ENCODE results near the gene ALDOB. TPM values are rescaled to one million over a fixed set of nuclear protein-coding genes. Genes with fewer than 3 reads are reported as not detected.

ALDOB gene
- total RNA-seq, 1 donor from 2014 or later: not detected

DNA sequence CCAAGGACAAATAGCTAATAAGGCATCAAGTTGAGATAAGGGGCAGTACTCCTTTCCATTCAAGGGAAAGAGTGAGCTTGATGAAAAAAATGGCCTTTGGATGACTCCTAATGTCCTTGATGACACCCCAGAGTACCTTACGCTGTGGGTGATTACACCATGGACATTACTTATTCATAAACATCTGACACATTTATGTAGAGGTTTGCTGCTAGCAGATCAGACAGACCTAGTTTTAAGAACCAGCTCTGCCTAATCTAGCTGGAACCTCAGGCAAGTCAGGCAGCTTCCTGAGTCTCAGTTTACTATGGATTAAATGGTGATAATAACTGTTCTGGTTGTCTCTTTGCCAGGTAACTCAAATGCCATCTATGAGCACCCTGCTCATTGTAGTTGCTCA, 2.8 kb downstream of the ALDOB start:
- no peak overlapping the region for H3K27ac ChIP-seq
- no peak for TF ChIP-seq POLR2A (IDR thresholded peaks at IDR 0.05)
- TF ChIP-seq, protein P1, sequence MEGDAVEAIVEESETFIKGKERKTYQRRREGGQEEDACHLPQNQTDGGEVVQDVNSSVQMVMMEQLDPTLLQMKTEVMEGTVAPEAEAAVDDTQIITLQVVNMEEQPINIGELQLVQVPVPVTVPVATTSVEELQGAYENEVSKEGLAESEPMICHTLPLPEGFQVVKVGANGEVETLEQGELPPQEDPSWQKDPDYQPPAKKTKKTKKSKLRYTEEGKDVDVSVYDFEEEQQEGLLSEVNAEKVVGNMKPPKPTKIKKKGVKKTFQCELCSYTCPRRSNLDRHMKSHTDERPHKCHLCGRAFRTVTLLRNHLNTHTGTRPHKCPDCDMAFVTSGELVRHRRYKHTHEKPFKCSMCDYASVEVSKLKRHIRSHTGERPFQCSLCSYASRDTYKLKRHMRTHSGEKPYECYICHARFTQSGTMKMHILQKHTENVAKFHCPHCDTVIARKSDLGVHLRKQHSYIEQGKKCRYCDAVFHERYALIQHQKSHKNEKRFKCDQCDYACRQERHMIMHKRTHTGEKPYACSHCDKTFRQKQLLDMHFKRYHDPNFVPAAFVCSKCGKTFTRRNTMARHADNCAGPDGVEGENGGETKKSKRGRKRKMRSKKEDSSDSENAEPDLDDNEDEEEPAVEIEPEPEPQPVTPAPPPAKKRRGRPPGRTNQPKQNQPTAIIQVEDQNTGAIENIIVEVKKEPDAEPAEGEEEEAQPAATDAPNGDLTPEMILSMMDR (IDR thresholded peaks at IDR 0.05): no peak
- no peak for TF ChIP-seq POLR2AphosphoS5 (IDR thresholded peaks at IDR 0.05; ENCODE audit: insufficient read depth in 1 of 2, low read depth in 1 of 2)
- H3K4me1 ChIP-seq: no peaks in the 10 kb centered on the region
- no peaks in the 10 kb centered on the region for H3K27me3 ChIP-seq
- DNase-seq (ENCODE audit: extremely low spot score in 2 of 2): no peak
- no peaks in the 10 kb centered on the region for H3K9me3 ChIP-seq
- no peaks in the 10 kb centered on the region for H3K36me3 ChIP-seq
- intact Hi-C loops (cut with DNase I): no loop called here
- H3K4me3 ChIP-seq: no peak overlapping the region

DNA sequence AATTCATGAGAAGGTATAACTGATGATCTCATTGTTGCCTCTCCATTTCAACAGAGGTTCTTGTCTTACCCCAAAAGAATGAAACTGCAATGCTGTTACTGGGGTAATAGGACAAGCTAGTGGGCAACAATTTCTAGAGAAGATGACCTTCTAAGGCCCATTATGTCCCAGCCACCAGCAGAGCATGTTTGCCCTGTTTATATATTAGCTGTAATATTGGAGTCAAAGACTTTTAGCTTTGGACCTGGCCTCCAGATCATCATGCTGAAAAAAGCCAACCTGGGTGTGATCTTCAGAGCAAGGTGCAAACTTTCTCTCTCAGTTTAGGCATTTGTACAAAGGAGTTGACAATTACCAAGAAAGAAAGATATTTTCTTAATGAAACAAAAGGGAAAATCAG, 3.4 kb downstream of the ALDOB start:
- intact Hi-C loops (cut with DNase I): no loop called here
- Histone ChIP-seq H3K4me3 (no peak overlapping the region), H3K4me1 (no peaks in the 10 kb centered on the region), H3K27me3 (no peaks in the 10 kb centered on the region), H3K36me3 (no peaks in the 10 kb centered on the region), H3K9me3 (no peaks in the 10 kb centered on the region), H3K27ac (no peak overlapping the region)
- TF ChIP-seq POLR2AphosphoS5 (IDR thresholded peaks at IDR 0.05; ENCODE audit: insufficient read depth in 1 of 2, low read depth in 1 of 2) (no peak), POLR2A (IDR thresholded peaks at IDR 0.05) (no peak)
- TF ChIP-seq, protein P1 (IDR thresholded peaks at IDR 0.05): no peak
- DNase-seq (ENCODE audit: extremely low spot score in 2 of 2): no peak

DNA sequence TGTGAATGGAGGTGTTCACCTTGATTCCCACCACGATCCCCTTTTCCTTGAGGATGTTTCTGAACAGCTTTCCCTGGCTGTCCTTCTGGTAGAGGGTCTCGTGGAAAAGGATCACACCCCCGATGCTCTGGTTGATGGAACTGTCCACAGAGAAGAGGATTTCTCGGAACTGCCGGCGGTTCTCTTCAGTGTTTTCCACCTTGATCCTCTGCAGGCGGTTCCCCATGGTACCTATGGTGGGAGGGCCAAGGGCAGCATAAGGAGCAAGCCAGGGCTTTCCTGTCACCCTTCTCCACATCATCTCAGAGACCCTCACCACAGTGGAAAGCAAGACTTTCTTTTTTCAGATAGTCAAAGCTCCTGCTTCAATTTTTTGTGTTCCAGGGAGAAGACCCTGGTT, 5.8 kb downstream of the ALDOB start:
- no peak overlapping the region for H3K4me3 ChIP-seq
- no peaks in the 10 kb centered on the region for H3K36me3 ChIP-seq
- no peak for DNase-seq (ENCODE audit: extremely low spot score in 2 of 2)
- intact Hi-C loops (cut with DNase I): no loop called here
- TF ChIP-seq, protein P1 (IDR thresholded peaks at IDR 0.05): no peak
- TF ChIP-seq POLR2AphosphoS5 (IDR thresholded peaks at IDR 0.05; ENCODE audit: insufficient read depth in 1 of 2, low read depth in 1 of 2): no peak
- no peak for TF ChIP-seq POLR2A (IDR thresholded peaks at IDR 0.05)
- H3K27me3 ChIP-seq: no peaks in the 10 kb centered on the region
- no peak overlapping the region for H3K27ac ChIP-seq
- no peaks in the 10 kb centered on the region for H3K9me3 ChIP-seq
- no peaks in the 10 kb centered on the region for H3K4me1 ChIP-seq

DNA sequence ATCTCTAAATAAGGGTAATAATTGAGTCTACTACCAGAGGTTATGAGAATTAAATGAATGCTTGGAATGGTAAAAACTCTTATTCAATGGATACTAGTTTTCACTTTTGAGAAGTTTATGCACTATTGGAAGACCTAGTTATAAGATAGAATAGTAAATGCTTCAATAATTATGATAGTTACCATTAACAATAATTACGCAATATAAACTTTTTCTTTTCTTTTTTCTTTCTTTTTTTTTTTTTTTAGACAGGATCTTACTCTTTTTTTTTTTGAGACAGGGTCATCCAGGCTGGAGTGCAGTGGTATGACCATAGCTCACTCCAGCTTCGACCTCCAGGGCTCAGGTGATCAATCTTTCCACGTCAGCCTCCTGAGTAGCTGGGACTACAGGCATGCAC, 6.7 kb downstream of the ALDOB start:
- Histone ChIP-seq H3K27me3 (no peaks in the 10 kb centered on the region), H3K27ac (no peak overlapping the region), H3K36me3 (no peaks in the 10 kb centered on the region), H3K4me1 (no peaks in the 10 kb centered on the region), H3K4me3 (no peak overlapping the region), H3K9me3 (no peaks in the 10 kb centered on the region)
- intact Hi-C loops (cut with DNase I): no loop called here
- TF ChIP-seq, protein P1 (IDR thresholded peaks at IDR 0.05): no peak
- TF ChIP-seq POLR2A (IDR thresholded peaks at IDR 0.05) (no peak), POLR2AphosphoS5 (IDR thresholded peaks at IDR 0.05; ENCODE audit: insufficient read depth in 1 of 2, low read depth in 1 of 2) (no peak)
- no peak for DNase-seq (ENCODE audit: extremely low spot score in 2 of 2)

DNA sequence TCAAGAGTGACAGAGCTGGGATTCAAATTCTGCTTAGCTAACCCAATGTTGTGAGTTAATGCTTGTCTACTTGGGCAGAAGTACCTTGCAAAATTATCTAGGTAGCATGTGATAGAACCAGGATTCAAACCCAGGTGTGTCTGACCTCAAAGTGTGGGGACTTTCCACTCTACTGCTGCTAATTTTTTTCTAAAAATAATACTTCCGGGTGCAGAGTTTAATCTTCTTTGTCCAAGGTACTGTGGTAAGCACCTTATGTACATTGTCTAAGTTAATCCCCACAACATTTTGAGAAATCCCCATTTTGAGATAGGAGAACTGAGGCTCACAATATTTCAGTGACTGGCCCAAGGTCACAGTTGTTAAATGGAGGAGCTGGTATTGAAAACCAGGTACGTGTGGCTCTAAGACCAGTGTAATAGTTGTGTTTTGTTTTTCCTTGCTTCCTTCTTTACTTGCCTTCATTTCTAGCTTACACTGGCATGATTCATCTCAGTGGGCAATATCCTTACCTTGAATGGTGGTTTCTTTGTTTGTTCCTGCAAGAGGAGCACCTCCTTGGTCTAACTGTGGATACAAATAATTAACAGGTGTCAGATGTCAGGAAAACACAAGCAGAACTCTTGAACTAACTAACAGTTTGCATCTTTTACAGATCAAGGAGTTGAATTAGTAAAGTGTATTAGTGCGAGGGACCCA, 7.5 kb downstream of the ALDOB start:
- Histone ChIP-seq H3K9me3 (no peaks in the 10 kb centered on the region), H3K27ac (no peak overlapping the region), H3K4me3 (no peak overlapping the region), H3K4me1 (no peaks in the 10 kb centered on the region), H3K27me3 (no peaks in the 10 kb centered on the region), H3K36me3 (no peaks in the 10 kb centered on the region)
- no peak for DNase-seq (ENCODE audit: extremely low spot score in 2 of 2)
- intact Hi-C loops (cut with DNase I): no loop called here
- TF ChIP-seq POLR2AphosphoS5 (IDR thresholded peaks at IDR 0.05; ENCODE audit: insufficient read depth in 1 of 2, low read depth in 1 of 2): no peak
- no peak for TF ChIP-seq POLR2A (IDR thresholded peaks at IDR 0.05)
- TF ChIP-seq, protein P1 (IDR thresholded peaks at IDR 0.05): no peak
